Prostate gland (tissue), 2 donors: ENCODE data around the gene UBTD2. TPM values are rescaled to one million over a fixed set of nuclear protein-coding genes. Genes with fewer than 3 reads are reported as not detected.

Source experiments
- DNase-seq: peaks from one replicate; pipeline ENCODE4 v3.0.0-alpha.2; 2019; ENCODE audit warnings: low spot score
- H3K27ac ChIP-seq, 2 donors: fragments of 200-600 bp; sonication (generic); 2 replicates each; pipeline ENCODE4 v1.5.1; 2017 to 2019
- H3K27me3 ChIP-seq: fragments of 200-600 bp; sonication (generic); replicated peaks from 2 replicates; pipeline ENCODE4 v1.5.1; 2019; ENCODE audit not compliant: insufficient read depth
- H3K36me3 ChIP-seq, 2 donors: fragments of 200-600 bp; sonication (generic); 1 replicate in 1 of 2; 2 replicates in 1 of 2; pipeline versions ENCODE4 v1.5.1 to v1.8.1; 2017 to 2019
- H3K4me1 ChIP-seq: fragments of 200-600 bp; sonication (generic); replicated peaks from 2 replicates; pipeline ENCODE4 v1.5.1; 2019
- H3K4me3 ChIP-seq, 2 donors: fragments of 200-600 bp; sonication (generic); 2 replicates each; pipeline ENCODE4 v1.5.1; 2017 to 2019
- H3K9me3 ChIP-seq: fragments of 200-600 bp; sonication (generic); 2 replicates; pipeline ENCODE4 v1.5.1; 2017
- POLR2A ChIP-seq: fragments of 450-650 bp; IDR thresholded peaks from one replicate; pipeline ENCODE4 v1.6.1; 2016; ENCODE audit warnings: antibody characterized with exemption, mild to moderate bottlenecking
- POLR2AphosphoS5 ChIP-seq: sonication (generic); formaldehyde crosslinking; IDR thresholded peaks from one replicate; pipeline ENCODE4 v1.6.1; 2017; ENCODE audit warnings: antibody characterized with exemption
- WGBS: methylation state at CpG from one replicate; pipeline ENCODE4 v1.1.5; 2018; 5-methylcytosine and 5-hydroxymethylcytosine counted together
- intact Hi-C: fragments of 100-400 bp; cut with DNase I; formaldehyde crosslinking; loops from one replicate; pipeline ENCODE4 v1.14.2; 2022
- total RNA-seq, 2 donors: library from RNA; depleted of rRNA; stranded (reverse); fragments of >200 nt; gene quantifications; one replicate each; pipeline ENCODE4 v1.1.0, GENCODE V29; 2016
- TF ChIP-seq, protein P1 (sequence below), 4 experiments: fragments of 200-600 bp in 2 of 4; fragments of 450-650 bp in 2 of 4; sonication (generic) in 2 of 4; IDR thresholded peaks; 1 replicate in 3 of 4; 2 replicates in 1 of 4; pipeline ENCODE4 v1.5.1; 2016 to 2019; ENCODE audit warnings: antibody characterized with exemption in 4 of 4, mild to moderate bottlenecking in 2 of 4, moderate library complexity in 2 of 4

Gene UBTD2
- total RNA-seq, 2 donors from 2014 or later, result 14.3 to 28.2 TPM

DNA sequence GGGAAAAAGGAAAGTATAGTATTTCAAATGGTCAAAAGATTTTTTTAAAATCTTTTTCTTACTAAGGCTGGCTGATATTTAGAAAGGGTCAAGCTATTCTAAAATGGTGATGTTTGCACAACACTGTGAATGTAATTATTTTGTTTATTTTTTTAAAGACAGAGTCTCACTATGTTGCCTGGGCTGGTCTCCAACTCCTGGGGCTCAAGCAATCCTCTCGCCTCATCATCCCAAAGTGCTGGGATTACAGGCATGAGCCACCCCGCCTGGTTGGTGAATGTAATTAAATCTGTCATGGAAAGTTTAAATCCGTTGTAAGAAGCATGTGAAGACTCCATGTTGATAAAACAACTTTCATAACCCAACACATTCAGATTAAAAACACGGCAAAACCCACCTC lies 2.6 kb downstream of the UBTD2 start:
- TF ChIP-seq, protein P1, sequence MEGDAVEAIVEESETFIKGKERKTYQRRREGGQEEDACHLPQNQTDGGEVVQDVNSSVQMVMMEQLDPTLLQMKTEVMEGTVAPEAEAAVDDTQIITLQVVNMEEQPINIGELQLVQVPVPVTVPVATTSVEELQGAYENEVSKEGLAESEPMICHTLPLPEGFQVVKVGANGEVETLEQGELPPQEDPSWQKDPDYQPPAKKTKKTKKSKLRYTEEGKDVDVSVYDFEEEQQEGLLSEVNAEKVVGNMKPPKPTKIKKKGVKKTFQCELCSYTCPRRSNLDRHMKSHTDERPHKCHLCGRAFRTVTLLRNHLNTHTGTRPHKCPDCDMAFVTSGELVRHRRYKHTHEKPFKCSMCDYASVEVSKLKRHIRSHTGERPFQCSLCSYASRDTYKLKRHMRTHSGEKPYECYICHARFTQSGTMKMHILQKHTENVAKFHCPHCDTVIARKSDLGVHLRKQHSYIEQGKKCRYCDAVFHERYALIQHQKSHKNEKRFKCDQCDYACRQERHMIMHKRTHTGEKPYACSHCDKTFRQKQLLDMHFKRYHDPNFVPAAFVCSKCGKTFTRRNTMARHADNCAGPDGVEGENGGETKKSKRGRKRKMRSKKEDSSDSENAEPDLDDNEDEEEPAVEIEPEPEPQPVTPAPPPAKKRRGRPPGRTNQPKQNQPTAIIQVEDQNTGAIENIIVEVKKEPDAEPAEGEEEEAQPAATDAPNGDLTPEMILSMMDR (IDR thresholded peaks at IDR 0.05), result no peak
- TF ChIP-seq POLR2A, result no peak
- no peak for TF ChIP-seq POLR2AphosphoS5
- Histone ChIP-seq H3K9me3 (no peaks in the 10 kb centered on the region), H3K4me1 (peaks cover 4% of the 10 kb centered on the region), H3K36me3 (no peaks in the 10 kb centered on the region), H3K27me3 (no peaks in the 10 kb centered on the region), H3K4me3 (no peak overlapping the region), H3K27ac (no peak overlapping the region)
- intact Hi-C loops, result loop anchor here (5.0 to 10.0 kb wide), 2 partner anchors 94 to 174 kb away; partner anchors contain the start of genes SH3PXD2B and STK10
- no peak for DNase-seq
- 52% methylated on average over 4 of the region's 4 CpGs for WGBS

- Histone ChIP-seq H3K4me3 (no peak overlapping the region), H3K9me3 (no peaks in the 10 kb centered on the region), H3K36me3 (no peaks in the 10 kb centered on the region), H3K27ac (no peak overlapping the region), H3K27me3 (no peaks in the 10 kb centered on the region), H3K4me1 (peaks cover 4% of the 10 kb centered on the region)
- WGBS, result 87% methylated on average over 5 of the region's 5 CpGs
- TF ChIP-seq, protein P1 (IDR thresholded peaks at IDR 0.05), result no peak
- TF ChIP-seq POLR2AphosphoS5 (no peak), POLR2A (no peak)
- intact Hi-C loops, result loop anchor here (5.0 to 10.0 kb wide), 2 partner anchors 93 to 174 kb away; partner anchors contain the start of genes SH3PXD2B and STK10
- no peak for DNase-seq
Observed at GRCh38 chr5:172280317-172280716, 3.2 kb downstream of the UBTD2 start.

DNA sequence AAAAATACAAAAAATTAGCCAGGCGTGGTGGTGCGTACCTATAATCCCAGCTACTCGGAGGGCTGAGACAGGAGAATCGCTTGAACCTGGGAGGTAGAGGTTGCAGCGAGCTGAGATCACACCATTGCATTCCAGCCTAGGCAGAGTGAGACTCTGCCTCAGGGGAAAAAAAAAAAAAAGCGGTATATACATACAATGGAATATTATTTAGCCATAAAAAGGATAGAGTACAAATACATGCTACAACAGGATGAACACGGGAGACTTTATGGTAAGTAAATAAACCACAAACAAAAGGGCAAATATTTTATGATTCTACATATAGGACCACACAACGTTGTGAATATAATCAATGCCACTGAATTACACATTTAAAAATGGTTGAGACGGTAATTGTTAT lies 5.2 kb downstream of the UBTD2 start:
- no peaks in the 10 kb centered on the region for H3K36me3 ChIP-seq
- H3K27me3 ChIP-seq, result no peaks in the 10 kb centered on the region
- no peaks in the 10 kb centered on the region for H3K9me3 ChIP-seq
- 91% methylated on average over 9 of the region's 9 CpGs for WGBS
- H3K27ac ChIP-seq, result no peak overlapping the region
- TF ChIP-seq POLR2AphosphoS5 (no peak), POLR2A (no peak)
- TF ChIP-seq, protein P1 (IDR thresholded peaks at IDR 0.05), result no peak
- intact Hi-C loops, result no loop called here
- H3K4me3 ChIP-seq, result no peak overlapping the region
- H3K4me1 ChIP-seq, result peaks cover 4% of the 10 kb centered on the region
- no peak for DNase-seq

- no peaks in the 10 kb centered on the region for H3K4me1 ChIP-seq
- no peak for DNase-seq
- intact Hi-C loops, result no loop called here
- no peak for TF ChIP-seq POLR2AphosphoS5
- TF ChIP-seq POLR2A, result no peak
- TF ChIP-seq, protein P1 (IDR thresholded peaks at IDR 0.05), result no peak
- no peaks in the 10 kb centered on the region for H3K36me3 ChIP-seq
- no peaks in the 10 kb centered on the region for H3K9me3 ChIP-seq
- no peak overlapping the region for H3K27ac ChIP-seq
- H3K4me3 ChIP-seq, result no peak overlapping the region
- WGBS, result 75% methylated on average over 3 of the region's 3 CpGs
- no peaks in the 10 kb centered on the region for H3K27me3 ChIP-seq
Observed at GRCh38 chr5:172276214-172276613, 7.3 kb downstream of the UBTD2 start.

DNA sequence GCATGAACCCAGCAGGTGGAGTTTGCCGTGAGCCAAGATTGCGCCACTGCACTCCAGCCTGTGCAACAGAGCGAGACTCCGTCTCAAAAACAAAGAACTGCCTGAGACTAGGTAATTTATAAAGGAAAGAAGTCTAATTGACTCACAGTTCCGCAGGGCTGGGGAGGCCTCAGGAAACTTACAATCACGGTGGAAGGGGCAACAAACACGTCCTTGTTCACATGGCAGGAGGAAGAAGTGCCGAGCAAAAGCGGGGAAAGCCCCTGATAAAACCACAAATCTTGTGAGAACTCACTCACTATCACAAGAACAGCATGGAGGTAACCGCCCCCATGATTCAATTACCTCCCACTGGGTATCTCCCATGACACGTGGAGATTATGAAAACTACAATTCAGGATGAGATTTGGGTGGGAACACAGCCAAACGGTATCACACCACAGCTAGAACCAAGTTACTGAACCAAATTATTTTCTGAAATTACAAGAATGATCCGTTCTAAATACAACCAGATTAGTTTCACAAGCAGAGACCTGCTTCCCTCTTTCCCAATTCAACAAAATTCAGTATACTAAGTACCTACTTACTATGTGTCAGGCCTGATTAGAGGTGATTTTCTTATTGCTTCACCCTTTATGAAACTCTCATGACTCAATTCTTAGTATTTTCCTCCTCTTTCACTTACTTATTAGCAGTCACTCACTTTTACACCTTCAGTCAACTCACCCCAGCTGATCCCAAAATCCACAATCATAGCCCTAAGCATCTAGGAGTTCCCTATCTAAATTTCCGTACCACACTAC lies 8.4 kb downstream of the UBTD2 start:
- no peak for DNase-seq
- no peaks in the 10 kb centered on the region for H3K27me3 ChIP-seq
- whole genome bisulfite sequencing, result 88% methylated on average over 14 of the region's 14 CpGs
- no peak overlapping the region for H3K27ac ChIP-seq
- no peaks in the 10 kb centered on the region for H3K4me1 ChIP-seq
- H3K4me3 ChIP-seq, result no peak overlapping the region
- no peaks in the 10 kb centered on the region for H3K36me3 ChIP-seq
- intact Hi-C loops, result no loop called here
- no peaks in the 10 kb centered on the region for H3K9me3 ChIP-seq
- TF ChIP-seq, protein P1 (IDR thresholded peaks at IDR 0.05), result no peak
- TF ChIP-seq POLR2AphosphoS5 (no peak), POLR2A (no peak)
